Measurements from ENCODE around the gene TSHZ2.
"Not testable (repeated sequence)": the region's sequence is repeated elsewhere in the genome, so short reads cannot be mapped to it uniquely, and the experiment has no call there.

The TSHZ2 gene

GRCh38 chr20:53425941-53426340 lies 453.8 kb downstream of the TSHZ2 start:
- ChIA-PET POLR2A (no interaction called here), CTCF (no interaction called here)
- TF ChIP-seq, protein P1, sequence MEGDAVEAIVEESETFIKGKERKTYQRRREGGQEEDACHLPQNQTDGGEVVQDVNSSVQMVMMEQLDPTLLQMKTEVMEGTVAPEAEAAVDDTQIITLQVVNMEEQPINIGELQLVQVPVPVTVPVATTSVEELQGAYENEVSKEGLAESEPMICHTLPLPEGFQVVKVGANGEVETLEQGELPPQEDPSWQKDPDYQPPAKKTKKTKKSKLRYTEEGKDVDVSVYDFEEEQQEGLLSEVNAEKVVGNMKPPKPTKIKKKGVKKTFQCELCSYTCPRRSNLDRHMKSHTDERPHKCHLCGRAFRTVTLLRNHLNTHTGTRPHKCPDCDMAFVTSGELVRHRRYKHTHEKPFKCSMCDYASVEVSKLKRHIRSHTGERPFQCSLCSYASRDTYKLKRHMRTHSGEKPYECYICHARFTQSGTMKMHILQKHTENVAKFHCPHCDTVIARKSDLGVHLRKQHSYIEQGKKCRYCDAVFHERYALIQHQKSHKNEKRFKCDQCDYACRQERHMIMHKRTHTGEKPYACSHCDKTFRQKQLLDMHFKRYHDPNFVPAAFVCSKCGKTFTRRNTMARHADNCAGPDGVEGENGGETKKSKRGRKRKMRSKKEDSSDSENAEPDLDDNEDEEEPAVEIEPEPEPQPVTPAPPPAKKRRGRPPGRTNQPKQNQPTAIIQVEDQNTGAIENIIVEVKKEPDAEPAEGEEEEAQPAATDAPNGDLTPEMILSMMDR (IDR thresholded peaks at IDR 0.05; ENCODE audit: control extremely low read depth, extremely low read depth, low read depth, missing control alignments), result no peak

GRCh38 chr20:53426766-53427312 lies 454.7 kb downstream of the TSHZ2 start:
- DNase-seq (ENCODE audit: extremely low spot score), result no peak
- POLR2A ChIA-PET, result no interaction called here
- CTCF ChIA-PET, result interaction anchor here (1.3 to 1.6 kb wide), 2 partner anchors 9 to 15 kb away, joined by 3 to 4 read pairs; no protein-coding TSS in a partner anchor
- TF ChIP-seq, protein P1 (IDR thresholded peaks at IDR 0.05; ENCODE audit: control extremely low read depth, extremely low read depth, low read depth, missing control alignments), result no peak

More at GRCh38 chr20:53425941-53426340, 453.8 kb downstream of the TSHZ2 start:
- DNase-seq (ENCODE audit: extremely low spot score), result no peak

- POLR2A ChIA-PET, result no interaction called here
- no peak for DNase-seq (ENCODE audit: extremely low spot score)
- TF ChIP-seq, protein P1 (IDR thresholded peaks at IDR 0.05; ENCODE audit: control extremely low read depth, extremely low read depth, low read depth, missing control alignments), result no peak
- CTCF ChIA-PET, result interaction anchor here (1.3 to 1.6 kb wide), 3 partner anchors 10 to 16 kb away, joined by 3 to 4 read pairs (median 4); no protein-coding TSS in a partner anchor
Measured at GRCh38 chr20:53427951-53428350, 455.8 kb downstream of the TSHZ2 start.

GRCh38 chr20:53428588-53428987 lies 456.4 kb downstream of the TSHZ2 start:
- TF ChIP-seq, protein P1 (IDR thresholded peaks at IDR 0.05; ENCODE audit: control extremely low read depth, extremely low read depth, low read depth, missing control alignments), result no peak

DNA sequence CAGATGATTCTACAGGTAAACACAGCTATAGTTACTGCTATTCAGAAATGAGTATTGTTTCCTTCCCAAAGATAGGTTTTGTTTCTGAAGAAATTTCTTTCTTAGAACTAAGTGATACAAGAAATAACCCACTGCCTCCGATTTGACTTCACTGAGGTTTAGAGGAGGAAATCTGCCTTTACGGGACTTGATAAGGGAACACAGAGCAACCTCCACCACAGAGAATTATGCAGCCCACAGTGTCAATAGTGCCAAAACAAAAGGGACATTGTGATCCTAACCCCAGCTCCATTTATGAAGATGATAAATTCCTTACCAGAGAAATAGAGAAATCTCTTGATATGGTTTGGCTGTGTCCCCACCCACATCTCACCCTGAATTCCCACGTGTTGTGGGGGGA lies 456.8 kb downstream of the TSHZ2 start:
- TF ChIP-seq, protein P1 (IDR thresholded peaks at IDR 0.05; ENCODE audit: control extremely low read depth, extremely low read depth, low read depth, missing control alignments), result no peak
- no peak for DNase-seq (ENCODE audit: extremely low spot score)
- ChIA-PET CTCF (no interaction called here), POLR2A (no interaction called here)

More at GRCh38 chr20:53428588-53428987, 456.4 kb downstream of the TSHZ2 start:
- no peak for DNase-seq (ENCODE audit: extremely low spot score)
- ChIA-PET POLR2A (no interaction called here), CTCF (interaction anchor here (1.3 to 1.6 kb wide), 2 partner anchors 11 to 17 kb away, joined by 4 read pairs; no protein-coding TSS in a partner anchor)

DNA sequence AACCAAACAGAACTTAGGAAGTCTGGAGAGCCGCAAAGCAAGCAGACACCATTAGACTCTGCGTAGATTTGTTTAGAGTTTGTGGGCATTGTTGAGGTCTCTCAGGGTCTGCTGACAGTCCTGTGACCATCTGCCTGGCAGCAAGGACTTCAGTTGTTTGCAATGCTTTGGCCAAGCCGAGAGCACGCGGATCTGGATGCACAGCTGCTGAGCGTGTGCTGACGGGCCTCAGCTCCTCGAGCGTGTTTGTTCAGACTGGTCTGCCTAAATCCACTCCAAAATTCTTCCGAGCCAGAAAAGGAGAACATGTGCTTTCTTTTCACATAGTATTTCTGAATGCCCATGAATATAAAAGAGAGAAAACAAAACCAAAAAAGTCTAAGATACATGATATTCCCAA lies 462.5 kb downstream of the TSHZ2 start:
- TF ChIP-seq, protein P1 (IDR thresholded peaks at IDR 0.05; ENCODE audit: control extremely low read depth, extremely low read depth, low read depth, missing control alignments), result no peak
- ChIA-PET POLR2A (no interaction called here), CTCF (no interaction called here)
- no peak for DNase-seq (ENCODE audit: extremely low spot score)

GRCh38 chr20:53436927-53437326 lies 464.8 kb downstream of the TSHZ2 start:
- CTCF ChIA-PET; POLR2A ChIA-PET; DNase-seq (ENCODE audit: extremely low spot score): not testable (repeated sequence)
